ENCODE results near the gene PKMYT1.
A peak's percentile ranks its signal among the peaks of the same experiment; 100 is the strongest.

PKMYT1 gene

GRCh38 chr16:2971985-2972784 is 8.1 kb downstream of the PKMYT1 start:
- DNase-seq: no peak

DNA sequence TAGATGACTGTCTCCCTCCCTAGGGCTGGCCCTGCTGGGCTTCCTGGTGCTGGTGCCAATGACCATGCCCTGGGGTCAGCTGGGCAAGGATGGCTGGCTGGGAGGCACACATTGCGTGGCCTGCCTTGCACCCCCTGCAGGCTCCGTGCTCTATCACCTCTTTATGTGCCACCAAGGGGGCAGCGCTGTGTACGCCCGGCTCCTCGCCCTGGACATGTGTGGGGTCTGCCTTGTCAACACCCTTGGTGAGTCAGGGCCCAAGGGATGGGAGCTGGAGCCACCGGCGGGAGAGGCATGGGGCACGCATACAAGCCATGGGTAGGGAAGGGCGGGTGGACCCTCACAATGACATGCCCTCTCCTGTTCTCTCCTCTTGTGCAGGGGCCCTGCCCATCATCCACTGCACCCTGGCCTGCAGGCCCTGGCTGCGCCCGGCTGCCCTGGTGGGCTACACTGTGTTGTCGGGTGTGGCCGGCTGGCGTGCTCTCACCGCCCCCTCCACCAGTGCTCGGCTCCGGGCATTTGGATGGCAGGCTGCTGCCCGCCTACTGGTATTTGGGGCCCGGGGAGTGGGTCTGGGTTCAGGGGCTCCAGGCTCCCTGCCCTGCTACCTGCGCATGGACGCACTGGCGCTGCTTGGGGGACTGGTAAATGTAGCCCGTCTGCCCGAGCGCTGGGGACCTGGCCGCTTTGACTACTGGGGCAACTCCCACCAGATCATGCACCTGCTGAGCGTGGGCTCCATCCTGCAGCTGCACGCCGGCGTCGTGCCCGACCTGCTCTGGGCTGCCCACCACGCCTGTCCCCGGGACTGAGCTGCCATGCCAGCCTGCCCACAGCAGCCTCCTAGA is 8.9 kb downstream of the PKMYT1 start:
- no peak for DNase-seq

- no peak for DNase-seq
Measured at GRCh38 chr16:2970563-2970962, 9.7 kb downstream of the PKMYT1 start.

GRCh38 chr16:2969545-2970521 is 10.4 kb downstream of the PKMYT1 start:
- peak; percentile 58 to 73 for DNase-seq

DNA sequence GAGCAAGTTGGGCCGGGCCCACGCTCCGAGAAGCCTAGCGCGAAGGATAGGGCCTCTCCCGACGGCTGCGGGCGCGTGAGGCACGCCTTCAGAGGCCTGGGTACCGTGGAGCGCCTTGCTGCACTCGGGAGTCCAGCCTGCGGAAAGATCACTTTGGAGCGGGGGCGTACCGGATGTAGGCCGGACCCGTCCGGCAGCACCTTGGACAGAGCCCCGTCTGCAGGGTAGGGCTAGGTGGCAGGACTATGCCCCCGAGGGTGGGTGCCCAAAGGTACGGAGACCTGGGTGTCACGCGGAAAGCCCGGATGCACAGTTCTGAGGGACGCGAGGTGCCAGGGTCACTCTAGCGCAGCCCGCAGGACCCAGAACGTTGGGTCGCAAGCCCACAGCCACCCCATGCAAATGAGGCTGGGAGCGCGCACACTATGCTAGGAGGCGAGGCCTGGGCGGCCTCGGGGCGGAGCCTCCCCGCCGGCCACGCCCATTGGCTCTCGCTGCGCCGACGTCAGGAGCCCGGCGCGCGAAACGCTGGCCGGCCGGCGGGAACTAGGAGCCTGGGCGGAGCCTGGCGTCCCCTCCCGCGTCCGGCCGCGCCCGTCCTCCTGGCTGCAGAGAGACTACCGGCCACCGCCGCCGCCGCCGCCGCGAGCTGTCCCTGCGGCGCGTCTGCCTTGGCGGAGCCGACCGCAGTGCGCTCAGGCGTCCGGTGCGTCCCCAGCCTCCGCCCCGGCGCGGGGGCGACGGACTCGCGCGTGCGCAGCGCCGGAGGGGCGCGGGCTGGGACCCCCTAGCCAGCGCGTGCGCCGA is 11.3 kb downstream of the PKMYT1 start, which contains the start of gene PAQR4:
Gene PAQR4 (plus strand): TSS at position 611 of the 807 bp plus-strand sequence. CDS start 327 bp downstream, outside the sequence.
- peak; percentile 71 to 72 for DNase-seq

GRCh38 chr16:2968368-2968737 is 11.9 kb downstream of the PKMYT1 start:
- DNase-seq: no peak

DNA sequence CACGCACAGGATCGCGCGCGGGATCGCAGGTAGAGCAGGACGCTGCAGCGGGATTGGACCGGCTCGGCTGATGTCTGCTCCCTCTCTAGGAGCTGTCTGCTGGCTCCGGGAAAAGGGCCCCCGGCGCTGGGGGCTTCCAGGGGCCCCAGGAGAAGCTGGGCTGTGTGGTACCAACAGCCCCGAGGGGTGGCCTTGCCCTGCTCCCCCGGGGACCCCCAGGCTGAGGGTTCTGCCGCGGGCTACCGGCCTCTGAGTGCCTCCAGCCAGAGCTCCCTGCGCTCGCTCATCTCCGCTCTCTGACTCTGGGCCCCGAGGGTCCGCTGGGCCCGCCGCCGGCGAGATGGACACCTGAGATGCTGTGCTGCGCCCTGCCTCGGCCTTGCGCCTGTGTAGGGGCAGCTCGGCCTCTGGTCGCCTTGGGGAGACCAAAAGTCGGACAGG is 12.5 kb downstream of the PKMYT1 start:
- DNase-seq: no peak

DNA sequence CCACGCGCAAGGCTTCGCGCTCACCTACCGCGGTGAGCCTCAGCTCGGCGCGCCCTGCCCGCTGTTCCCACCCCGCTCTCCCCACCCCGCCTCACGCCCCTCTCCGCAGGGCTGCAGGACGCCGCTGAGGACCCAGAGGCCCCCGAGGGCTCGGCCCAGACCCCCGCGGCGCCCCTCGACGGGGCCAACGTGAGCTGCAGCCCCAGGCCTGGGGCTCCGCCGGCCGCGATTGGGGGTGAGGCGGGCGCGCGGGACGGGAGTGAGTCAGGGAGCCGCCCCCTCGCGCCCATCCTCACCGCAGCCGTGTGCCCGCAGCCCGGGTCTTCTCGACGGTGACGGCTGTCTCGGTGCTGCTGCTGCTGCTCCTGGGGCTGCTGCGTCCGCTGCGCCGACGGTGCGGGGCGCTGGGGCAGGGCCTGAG is 13.0 kb downstream of the PKMYT1 start:
- no peak for DNase-seq

- no peak for DNase-seq
Measured at GRCh38 chr16:2966808-2967191, 13.4 kb downstream of the PKMYT1 start.

DNA sequence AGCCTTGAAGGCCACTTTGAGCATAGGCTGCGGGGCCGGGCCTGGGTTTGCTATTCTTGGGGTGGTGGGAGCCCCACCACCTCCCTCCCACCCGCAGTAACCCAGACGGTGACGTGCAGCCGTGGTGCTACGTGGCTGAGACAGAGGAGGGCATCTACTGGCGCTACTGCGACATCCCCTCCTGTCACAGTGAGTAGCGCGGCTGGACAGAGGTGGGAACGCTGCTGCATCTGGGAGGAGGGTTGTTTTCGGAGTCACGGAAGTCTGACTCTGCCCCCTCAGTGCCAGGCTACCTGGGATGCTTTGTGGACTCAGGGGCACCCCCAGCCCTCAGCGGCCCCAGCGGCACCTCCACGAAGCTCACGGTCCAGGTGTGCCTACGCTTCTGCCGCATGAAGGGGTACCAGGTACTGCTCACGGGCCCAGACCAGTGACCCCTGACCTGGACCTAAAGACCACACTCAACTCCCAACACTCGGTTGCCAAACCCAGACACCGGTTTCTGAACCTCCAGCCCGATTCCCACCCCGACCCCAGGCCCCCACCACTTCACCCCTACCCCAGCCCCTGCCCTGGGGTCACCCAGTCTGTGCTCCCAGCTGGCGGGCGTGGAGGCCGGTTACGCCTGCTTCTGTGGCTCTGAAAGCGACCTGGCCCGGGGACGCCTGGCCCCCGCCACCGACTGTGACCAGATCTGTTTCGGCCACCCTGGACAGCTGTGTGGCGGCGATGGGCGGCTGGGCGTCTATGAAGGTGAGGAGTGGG is 14.0 kb downstream of the PKMYT1 start:
- no peak for DNase-seq

DNA sequence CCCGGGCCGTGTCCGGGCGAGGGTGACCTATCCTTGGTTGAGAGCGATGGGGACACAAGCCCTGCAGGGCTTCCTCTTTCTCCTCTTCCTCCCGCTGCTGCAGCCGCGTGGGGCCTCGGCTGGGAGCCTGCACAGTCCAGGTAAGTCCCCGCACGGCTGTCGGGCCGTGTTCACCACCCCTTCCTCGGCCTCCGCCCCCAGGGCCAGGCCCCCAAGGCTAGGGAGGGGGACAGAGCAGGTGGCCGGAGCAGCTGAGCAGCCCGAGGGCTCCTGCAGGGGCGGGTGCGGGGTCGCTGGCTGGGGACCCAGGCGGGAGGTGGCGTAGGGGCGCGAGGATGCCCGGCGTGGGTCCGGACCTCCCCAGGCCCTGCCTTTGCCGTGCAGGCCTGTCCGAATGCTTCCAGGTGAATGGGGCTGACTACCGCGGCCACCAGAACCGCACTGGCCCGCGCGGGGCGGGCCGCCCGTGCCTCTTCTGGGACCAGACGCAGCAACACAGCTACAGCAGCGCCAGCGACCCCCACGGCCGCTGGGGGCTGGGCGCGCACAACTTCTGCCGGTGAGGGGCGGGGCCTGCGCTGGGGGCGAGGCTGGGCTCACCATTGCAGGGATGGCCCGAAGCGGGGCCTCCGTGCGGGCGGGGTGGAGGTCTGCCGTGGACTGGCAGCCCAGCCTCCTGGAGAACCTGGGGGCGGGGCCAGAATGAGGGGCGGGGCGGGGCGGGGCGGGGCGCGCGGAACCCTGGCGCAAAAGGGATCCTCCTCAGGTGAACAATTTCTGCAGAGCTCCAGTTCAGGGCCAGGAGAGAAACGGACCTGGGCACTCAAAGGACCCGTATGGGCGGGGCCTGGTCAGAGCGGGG is 15.5 kb downstream of the PKMYT1 start:
- DNase-seq: peak; percentile 41 to 51

DNA sequence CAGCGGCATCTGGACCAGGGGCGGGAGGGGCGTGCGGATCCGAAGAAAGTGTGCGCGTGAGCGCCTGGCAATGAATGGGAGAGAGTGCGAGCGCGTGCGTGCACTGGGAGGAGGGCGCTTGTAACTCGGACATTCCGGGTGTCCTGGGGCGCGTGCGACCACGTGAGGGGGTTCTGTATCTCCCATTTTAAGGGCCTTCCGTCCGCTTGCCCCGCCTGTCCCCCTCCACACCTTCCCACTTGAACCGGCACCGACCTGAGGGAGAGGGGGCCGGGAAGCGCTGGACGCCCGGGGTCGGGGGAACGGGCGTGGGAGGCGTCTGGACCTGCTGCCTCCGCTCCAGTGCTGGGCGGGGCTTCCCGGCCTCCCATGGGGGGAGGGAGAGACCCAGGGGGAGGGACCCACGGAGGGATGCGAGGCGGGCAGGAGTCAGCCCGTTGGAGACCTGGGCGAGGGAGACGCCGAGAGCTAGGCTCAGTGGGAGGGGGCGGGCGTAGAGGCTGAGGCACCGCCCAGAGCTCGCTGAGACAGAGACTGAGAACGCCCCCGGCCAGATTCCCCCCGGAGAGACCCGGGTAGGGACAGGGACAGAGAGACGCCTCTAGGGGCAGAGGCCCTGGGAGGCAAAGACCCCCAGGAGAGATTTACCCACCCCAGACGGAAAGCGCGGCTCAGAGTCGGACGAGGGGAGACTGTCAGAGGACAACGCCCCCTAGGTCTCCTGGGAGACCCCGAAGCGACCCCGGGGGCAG is 16.3 kb downstream of the PKMYT1 start, which contains the start of gene KREMEN2:
Gene KREMEN2 (plus strand): TSS at position 553 of the 752 bp plus-strand sequence. CDS start 246 bp downstream, outside the sequence.
- DNase-seq: peak; percentile 52 to 56

DNA sequence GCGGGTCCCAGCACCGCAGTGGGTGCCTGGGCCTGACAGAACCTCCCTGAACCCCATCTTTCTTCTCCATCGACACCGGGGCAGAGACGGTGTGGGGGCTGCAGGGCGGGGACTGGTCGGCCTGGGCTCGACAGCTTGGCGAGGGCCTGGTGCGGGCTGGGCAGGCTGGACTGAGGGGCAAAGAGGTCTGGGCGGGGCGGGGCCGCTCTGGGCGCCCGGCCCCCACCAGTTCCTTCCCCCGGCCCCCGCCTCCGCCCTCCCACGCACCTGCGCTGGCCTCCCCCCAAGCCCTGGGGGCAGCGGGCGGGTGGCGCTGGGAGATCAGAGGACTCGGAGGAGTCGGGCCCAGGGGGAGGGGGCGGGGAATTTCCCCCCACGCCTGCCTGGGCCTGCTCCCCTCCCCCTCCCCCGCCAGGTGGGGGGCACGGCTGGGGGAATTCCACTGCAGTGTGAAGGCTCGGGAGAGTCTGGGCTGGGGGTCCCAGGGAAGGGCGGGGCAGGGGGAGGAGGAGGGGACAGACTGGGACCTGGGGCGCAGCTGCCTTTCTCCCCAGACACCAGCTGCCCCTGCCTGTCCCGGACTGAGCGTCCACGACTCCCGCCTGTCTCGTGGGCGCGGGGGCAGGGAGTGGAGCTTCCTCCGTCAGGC is 17.0 kb downstream of the PKMYT1 start:
- peak; percentile 52 to 73 for DNase-seq

DNA sequence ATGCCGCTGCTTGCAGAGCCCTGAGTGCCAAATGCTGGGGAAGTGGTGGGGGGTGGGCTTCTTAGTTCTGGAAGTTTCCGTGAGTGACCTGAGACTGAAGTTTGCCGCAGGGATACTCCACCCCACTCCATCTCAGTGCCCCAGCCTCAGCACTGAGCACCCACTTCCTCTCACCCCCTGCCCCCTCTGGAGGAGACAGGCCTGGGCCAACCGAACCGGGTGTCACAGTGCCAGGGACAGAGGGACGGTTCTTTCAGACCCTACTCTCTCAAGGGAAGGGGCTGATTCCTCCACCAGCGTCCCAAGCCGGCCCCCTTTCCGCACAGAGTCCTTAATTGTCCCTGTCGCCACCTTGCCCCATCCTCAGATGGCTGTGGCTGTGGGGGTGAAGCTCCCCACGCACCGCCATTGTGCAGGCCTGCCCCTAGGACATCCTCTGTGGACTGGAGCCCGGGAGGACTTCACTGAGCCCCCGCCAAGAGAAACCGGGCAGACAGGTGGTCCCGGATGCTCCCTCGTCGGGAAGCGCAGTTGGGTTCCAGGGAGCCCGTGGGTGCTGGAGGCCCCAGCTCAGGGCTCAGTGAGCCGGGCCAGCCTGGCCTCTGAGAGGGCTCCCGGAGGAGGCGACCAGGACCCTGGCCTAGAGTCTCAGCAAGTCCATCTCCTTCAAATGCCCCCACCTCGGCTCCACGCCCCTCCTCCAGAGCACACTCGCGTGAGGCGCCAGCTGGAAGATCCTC is 17.7 kb downstream of the PKMYT1 start:
- DNase-seq: no peak

GRCh38 chr16:2960183-2961010 is 19.8 kb downstream of the PKMYT1 start:
- DNase-seq: no peak

GRCh38 chr16:2959206-2959605 is 21.0 kb downstream of the PKMYT1 start:
- no peak for DNase-seq

GRCh38 chr16:2956579-2956956 is 23.7 kb downstream of the PKMYT1 start:
- DNase-seq: no peak

Measured in activated CD4-positive, alpha-beta T cell treated with anti-CD3 and anti-CD28 coated beads for 4 hours (primary cell).